GM12865 (cell line): ENCODE results near the gene B4GALT1.

Experiments used
- DNase-seq: peaks from one replicate; pipeline ENCODE4 v3.0.0; 2010; ENCODE audit warnings: low read depth
- H3K4me3 ChIP-seq: 2 replicates; pipeline ENCODE4 v1.5.1; 2011; ENCODE audit warnings: mild to moderate bottlenecking, low read depth, low read length, control low read depth
- CTCF ChIP-seq: IDR thresholded peaks from 2 replicates; pipeline ENCODE4 v1.5.1; 2011; ENCODE audit warnings: low read length, control low read depth, low read depth, inconsistent platforms; ENCODE audit not compliant: insufficient read depth; ENCODE audit errors: missing control alignments

The B4GALT1 gene

DNA sequence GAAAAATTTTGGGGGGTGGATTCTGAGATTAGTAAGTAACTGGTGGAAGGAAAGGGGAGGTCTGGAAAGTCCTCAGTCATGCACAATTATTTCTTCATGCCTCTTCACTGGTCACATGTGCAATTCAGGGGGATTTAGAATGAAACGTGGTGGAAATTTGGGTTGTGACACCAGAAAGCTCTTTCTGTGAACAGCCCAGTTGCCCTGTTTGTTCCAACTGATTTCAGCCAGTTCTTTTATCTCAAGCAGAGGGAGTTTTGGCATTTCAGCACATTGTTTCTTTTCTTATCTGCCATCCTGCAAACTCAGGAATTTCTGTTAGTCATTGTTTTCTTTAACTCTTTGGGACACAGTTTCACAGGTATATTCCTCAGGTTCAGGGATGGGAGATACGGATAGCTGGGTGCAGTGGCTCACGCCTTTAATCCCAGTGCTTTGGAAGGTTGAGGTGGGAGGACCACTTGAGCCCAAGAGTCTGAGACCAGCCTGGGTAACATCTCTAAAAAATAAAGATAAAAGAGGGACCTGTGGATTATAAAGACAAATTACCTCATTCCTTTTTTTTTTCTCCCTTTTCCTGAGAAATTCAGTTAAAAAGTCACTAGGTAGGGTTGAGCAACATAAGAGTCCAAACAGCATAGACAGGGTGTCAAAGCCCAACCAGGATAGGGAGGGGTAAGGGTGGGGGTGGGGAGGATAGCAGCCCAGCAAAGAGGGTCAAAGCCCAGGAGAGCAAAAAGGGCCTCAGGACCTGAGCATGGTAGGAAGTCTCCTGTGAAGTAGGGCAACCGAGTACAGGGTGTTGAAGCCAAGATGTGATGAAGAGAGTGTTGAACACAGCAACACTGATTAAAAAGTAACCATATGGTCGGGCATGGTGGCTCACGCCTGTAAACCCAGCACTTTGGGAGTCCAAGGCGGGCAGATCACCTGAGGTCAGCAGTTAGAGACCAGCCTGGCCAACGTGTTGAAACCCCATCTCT, 5.4 kb upstream of the B4GALT1 start:
- H3K4me3 ChIP-seq: no peak overlapping the region
- no peak for DNase-seq
- no peak for TF ChIP-seq CTCF

- TF ChIP-seq CTCF: peak; percentile 44
- DNase-seq: peak; percentile 51
- H3K4me3 ChIP-seq: no peak overlapping the region
These were observed 3.6 kb upstream of the B4GALT1 start for GRCh38 chr9:33170464-33171415.

DNA sequence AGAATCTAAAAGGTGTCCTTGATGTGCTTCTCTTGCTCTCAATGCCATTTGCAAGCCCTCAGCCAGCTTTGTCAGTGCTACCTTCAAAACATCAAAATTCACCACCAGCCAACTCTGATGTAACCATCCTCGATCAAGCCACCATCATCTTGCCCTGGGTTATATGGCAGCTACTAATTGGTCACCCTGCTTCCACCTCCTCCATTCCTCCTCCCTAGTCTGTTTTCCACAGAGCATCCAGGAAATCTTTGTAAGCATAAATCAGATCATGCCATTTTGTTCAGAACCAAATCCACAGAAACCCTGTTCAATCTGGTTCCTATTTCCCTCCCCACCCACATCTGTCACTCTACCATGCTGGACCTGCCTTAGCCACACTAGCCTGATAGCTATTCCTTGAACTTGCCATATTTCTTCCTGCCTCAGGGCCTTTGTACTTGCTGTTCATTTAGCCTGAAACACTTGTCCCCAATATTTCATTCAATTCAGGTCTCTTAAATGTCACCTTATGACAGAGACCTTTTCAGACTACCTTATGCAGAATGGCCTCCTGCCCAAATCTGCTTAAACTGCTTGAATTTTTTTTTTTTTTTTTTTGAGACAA, 1.9 kb upstream of the B4GALT1 start:
- no peak for DNase-seq

GRCh38 chr9:33167972-33168461, 881 bp upstream of the B4GALT1 start:
- TF ChIP-seq CTCF: no peak
- H3K4me3 ChIP-seq: peak overlapping the region; percentile 75
- DNase-seq: peak; percentile 57

More for the DNA sequence above, 1.9 kb upstream of the B4GALT1 start:
- TF ChIP-seq CTCF: no peak
- no peak overlapping the region for H3K4me3 ChIP-seq

DNA sequence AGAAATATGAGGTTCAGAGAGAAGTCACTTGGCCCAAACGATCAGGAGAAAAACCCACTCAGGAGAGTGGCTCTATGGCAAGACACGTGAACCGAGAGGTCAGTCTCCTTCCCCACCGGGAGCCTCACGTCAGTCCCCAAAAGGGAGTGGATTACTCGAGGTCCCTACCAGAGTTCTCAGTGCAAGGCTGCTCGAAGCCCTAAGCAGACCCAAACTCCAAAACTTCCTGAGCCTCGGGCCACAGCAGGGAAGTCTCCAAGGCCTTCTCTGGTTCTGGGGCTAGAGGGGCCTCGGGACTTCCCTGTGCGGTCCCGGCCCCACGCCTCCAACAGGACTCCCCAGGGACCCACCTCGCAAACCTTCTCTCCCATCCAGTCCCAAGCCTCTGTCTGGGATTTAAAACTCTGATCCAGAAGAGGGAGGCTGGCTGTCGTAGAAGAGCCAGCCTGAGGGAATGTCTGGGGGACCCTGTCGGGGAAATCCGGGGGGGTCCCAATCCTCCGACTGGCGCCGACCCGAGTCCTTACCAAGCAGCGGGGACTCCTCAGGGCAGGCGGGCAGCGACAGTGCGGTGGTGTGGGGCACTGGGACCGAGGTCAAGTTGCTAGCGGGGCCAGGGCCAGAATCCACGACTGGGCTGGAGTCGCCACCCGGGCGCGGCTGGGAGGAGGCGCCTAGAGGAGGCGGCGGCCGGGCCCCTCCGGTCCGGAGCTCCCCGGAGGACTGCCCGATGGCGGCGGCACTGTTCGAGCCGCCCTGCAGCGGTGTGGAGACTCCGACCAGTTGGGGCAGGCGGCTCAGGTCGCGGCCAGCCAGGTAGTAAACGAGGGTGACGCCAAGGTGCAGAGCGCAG, 679 bp downstream of the B4GALT1 start:
- H3K4me3 ChIP-seq: peak overlapping the region; percentile 75
- TF ChIP-seq CTCF: no peak
- DNase-seq: peak; percentile 39
